Thyroid gland (tissue), 4 donors: ENCODE data around the gene GBP2.
"Not testable (repeated sequence)": the region's sequence is repeated elsewhere in the genome, so short reads cannot be mapped to it uniquely, and the experiment has no call there.

Experiments
- CTCF ChIP-seq, 6 experiments: fragments of 200-600 bp in 3 of 6; fragments of 450-650 bp in 3 of 6; sonication (generic) in 3 of 6; IDR thresholded peaks; one replicate each; pipeline ENCODE4 v1.5.1; 2016 to 2019; ENCODE audit warnings: antibody characterized with exemption in 6 of 6, mild to moderate bottlenecking in 2 of 6, inconsistent platforms in 1 of 6, moderate library complexity in 1 of 6
- POLR2A ChIP-seq, 2 donors: fragments of 450-650 bp; IDR thresholded peaks; one replicate each; pipeline ENCODE4 v1.6.1; 2017; ENCODE audit warnings: antibody characterized with exemption in 2 of 2, mild to moderate bottlenecking in 2 of 2, moderate library complexity in 1 of 2

DNA sequence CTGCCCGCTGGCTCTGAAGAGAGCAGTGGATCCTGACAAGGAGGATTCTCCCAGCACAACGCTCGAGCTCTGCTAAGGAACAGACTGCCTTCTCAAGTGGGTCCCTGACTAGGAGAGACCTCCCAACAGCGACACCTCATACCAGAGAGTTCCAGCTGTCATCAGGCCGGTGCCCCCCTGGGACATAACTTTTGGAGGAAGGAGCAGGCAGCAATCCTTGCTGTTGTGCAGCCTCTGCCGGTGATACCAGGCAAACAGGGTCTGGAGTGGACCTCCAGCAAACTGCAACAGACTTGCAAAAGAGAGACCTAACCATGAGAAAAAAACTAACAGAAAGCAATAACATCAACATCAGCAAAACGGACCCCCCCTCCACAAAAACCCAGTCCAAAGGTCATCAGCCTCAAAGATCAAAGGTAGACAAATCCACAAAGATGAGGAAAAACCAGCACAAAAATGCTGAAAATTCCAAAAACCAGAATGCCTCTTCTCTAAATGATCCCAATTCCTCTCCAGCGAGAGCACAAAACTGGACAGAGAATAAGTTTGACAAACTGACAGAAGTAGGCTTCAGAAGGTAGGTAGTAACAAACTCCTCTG, 53.3 kb downstream of the GBP2 start:
- TF ChIP-seq CTCF, POLR2A (IDR thresholded peaks at IDR 0.05): not testable (repeated sequence)
